Gastrocnemius medialis (tissue), 4 donors: ENCODE measurements around the gene PTGES. TPM values are rescaled to one million over a fixed set of nuclear protein-coding genes. Genes with fewer than 3 reads are reported as not detected.
"Not testable (repeated sequence)": the region's sequence is repeated elsewhere in the genome, so short reads cannot be mapped to it uniquely, and the experiment has no call there.

ENCODE experiments used
- ATAC-seq, 2 donors: fragments of 150-250 bp; one replicate each; pipeline ENCODE4 v1.9.1; 2016
- DNase-seq, 2 donors: peaks; one replicate each; pipeline ENCODE4 v3.0.0-alpha.2; 2019
- H3K27ac ChIP-seq, 4 donors: fragments of 200-600 bp; sonication (generic); 1 replicate in 1 of 4; 2 replicates in 3 of 4; pipeline ENCODE4 v1.5.1; 2016 to 2018; ENCODE audit warnings: mild to moderate bottlenecking in 2 of 4, moderate library complexity in 1 of 4
- H3K27me3 ChIP-seq, 3 donors: fragments of 200-600 bp; sonication (generic) in 2 of 3; 1 replicate in 1 of 3; 2 replicates in 2 of 3; pipeline versions ENCODE4 v1.5.1 to v1.6.0; 2016 to 2019; ENCODE audit warnings: mild to moderate bottlenecking in 1 of 3, moderate library complexity in 1 of 3
- H3K36me3 ChIP-seq, 2 donors: fragments of 200-600 bp; sonication (generic) in 1 of 2; one replicate each; pipeline ENCODE4 v1.5.1; 2017 to 2018
- H3K4me1 ChIP-seq, 2 donors: fragments of 200-600 bp; sonication (generic) in 1 of 2; one replicate each; pipeline ENCODE4 v1.5.1; 2016 to 2017; ENCODE audit warnings: mild to moderate bottlenecking in 2 of 2
- H3K4me3 ChIP-seq, 4 donors: fragments of 200-600 bp; sonication (generic) in 3 of 4; 1 replicate in 1 of 4; 2 replicates in 3 of 4; pipeline ENCODE4 v1.5.1; 2016 to 2019; ENCODE audit warnings: mild to moderate bottlenecking in 2 of 4
- H3K9me3 ChIP-seq, 3 donors: fragments of 200-600 bp; sonication (generic) in 2 of 3; 1 replicate in 1 of 3; 2 replicates in 2 of 3; pipeline ENCODE4 v1.5.1; 2016 to 2019
- CTCF ChIP-seq, 5 experiments: fragments of 450-650 bp in 3 of 5; fragments of 200-600 bp in 2 of 5; sonication (generic) in 2 of 5; IDR thresholded peaks in 4 of 5; conservative IDR thresholded peaks in 1 of 5; 1 replicate in 4 of 5; 2 replicates in 1 of 5; pipeline ENCODE4 v1.5.1; 2016 to 2019; ENCODE audit warnings: antibody characterized with exemption in 5 of 5, mild to moderate bottlenecking in 3 of 5, moderate library complexity in 3 of 5
- POLR2A ChIP-seq, 2 donors: fragments of 450-650 bp; IDR thresholded peaks; one replicate each; pipeline ENCODE4 v1.6.1; 2017; ENCODE audit warnings: antibody characterized with exemption in 2 of 2, mild to moderate bottlenecking in 2 of 2, moderate library complexity in 2 of 2
- in situ Hi-C, 4 donors: fragments of 200-750 bp; cut with MboI; loops; one replicate each; pipeline versions ENCODE4 v1.15.0 to v1.8.0; 2017; ENCODE audit warnings: low sequenced_read_pairs in 4 of 4
- intact Hi-C: fragments of 100-400 bp; cut with DNase I; formaldehyde crosslinking; loops from one replicate; pipeline ENCODE4 v1.15.1; 2023; ENCODE audit warnings: low total_unique reads
- total RNA-seq, 4 donors: library from RNA; depleted of rRNA; stranded (reverse); fragments of >200 nt; gene quantifications; one replicate each; pipeline versions ENCODE4 v1.1.0 to v1.2.3, GENCODE V29; 2016

PTGES gene
- total RNA-seq, 4 donors from 2014 or later = 0.23 to 1.2 (median 0.51) TPM; not detected in 1

- TF ChIP-seq POLR2A (IDR thresholded peaks at IDR 0.05) (no peak), CTCF (IDR thresholded peaks at IDR 0.05 in 4 of 5, conservative IDR thresholded peaks at IDR 0.05 in 1 of 5) (no peak)
- Histone ChIP-seq H3K4me3 (no peak overlapping the region), H3K9me3 (no peaks in the 10 kb centered on the region), H3K36me3 (no peaks in the 10 kb centered on the region), H3K4me1 (no peaks in the 10 kb centered on the region), H3K27me3 (peaks cover 0 to 11% (median 0%) of the 10 kb centered on the region in 3 donors), H3K27ac (peak overlapping the region in 3 of 4 donors; percentile 26 to 71 (median 34))
- intact Hi-C loops = no loop called here
- in situ Hi-C loops = no loop called here
- no peak for DNase-seq
- no peak for ATAC-seq
These were observed 8.6 kb upstream of the PTGES start for GRCh38 chr9:129761293-129761900.

GRCh38 chr9:129760784-129761183 lies 7.9 kb upstream of the PTGES start:
- H3K27ac ChIP-seq, H3K9me3 ChIP-seq, in situ Hi-C loops, DNase-seq, ATAC-seq, H3K4me3 ChIP-seq, intact Hi-C loops, H3K36me3 ChIP-seq, H3K4me1 ChIP-seq: not testable (repeated sequence)
- peaks cover 0 to 11% (median 0%) of the 10 kb centered on the region in 3 donors for H3K27me3 ChIP-seq

- Histone ChIP-seq H3K36me3 (no peaks in the 10 kb centered on the region), H3K4me3 (no peak overlapping the region), H3K9me3 (no peaks in the 10 kb centered on the region), H3K4me1 (no peaks in the 10 kb centered on the region), H3K27me3 (peaks cover 0 to 11% (median 0%) of the 10 kb centered on the region in 3 donors), H3K27ac (no peak overlapping the region)
- no peak for TF ChIP-seq CTCF (IDR thresholded peaks at IDR 0.05 in 4 of 5, conservative IDR thresholded peaks at IDR 0.05 in 1 of 5)
- DNase-seq (no peak), ATAC-seq (no peak)
- in situ Hi-C loops = no loop called here
- intact Hi-C loops = no loop called here
These were observed 7.1 kb upstream of the PTGES start for GRCh38 chr9:129759804-129760502.

GRCh38 chr9:129759319-129759718 lies 6.5 kb upstream of the PTGES start:
- Histone ChIP-seq H3K9me3 (no peaks in the 10 kb centered on the region), H3K4me3 (no peak overlapping the region), H3K4me1 (no peaks in the 10 kb centered on the region), H3K27me3 (peaks cover 0 to 11% (median 0%) of the 10 kb centered on the region in 3 donors), H3K27ac (no peak overlapping the region), H3K36me3 (no peaks in the 10 kb centered on the region)
- TF ChIP-seq POLR2A (IDR thresholded peaks at IDR 0.05) = no peak
- no peak for TF ChIP-seq CTCF (IDR thresholded peaks at IDR 0.05 in 4 of 5, conservative IDR thresholded peaks at IDR 0.05 in 1 of 5)
- ATAC-seq (no peak), DNase-seq (no peak)
- intact Hi-C loops (no loop called here), in situ Hi-C loops (no loop called here)

GRCh38 chr9:129757045-129757444 lies 4.2 kb upstream of the PTGES start:
- no peak overlapping the region for H3K27ac ChIP-seq
- H3K36me3 ChIP-seq = no peaks in the 10 kb centered on the region
- in situ Hi-C loops = no loop called here
- peaks cover 0 to 6% of the 10 kb centered on the region in 2 donors for H3K4me1 ChIP-seq
- intact Hi-C loops = no loop called here
- no peak for ATAC-seq
- TF ChIP-seq POLR2A (IDR thresholded peaks at IDR 0.05) (no peak), CTCF (IDR thresholded peaks at IDR 0.05 in 4 of 5, conservative IDR thresholded peaks at IDR 0.05 in 1 of 5) (no peak)
- H3K4me3 ChIP-seq = no peak overlapping the region
- H3K27me3 ChIP-seq = peaks cover 11 to 14% (median 13%) of the 10 kb centered on the region in 3 donors
- no peaks in the 10 kb centered on the region for H3K9me3 ChIP-seq
- no peak for DNase-seq
